Upper lobe of left lung (tissue), 6 donors: ENCODE data around the gene HOXA5. TPM values are rescaled to one million over a fixed set of nuclear protein-coding genes. Genes with fewer than 3 reads are reported as not detected.

Experiments used
- ATAC-seq, 2 donors: fragments of 200-7000 bp; cut with Tn5 transposase; one replicate each; pipeline ENCODE4 v1.9.1; 2022; ENCODE audit warnings: mild to moderate bottlenecking in 2 of 2, moderate library complexity in 2 of 2; ENCODE audit not compliant: low FRiP score in 2 of 2
- DNase-seq, 2 donors: peaks; one replicate each; pipeline ENCODE4 v3.0.0-alpha.2; 2019 to 2020
- H3K27ac ChIP-seq, 4 donors: fragments of 200-600 bp; sonication (generic); one replicate each; pipeline ENCODE4 v1.5.1; 2016 to 2019
- H3K27me3 ChIP-seq, 4 donors: fragments of 200-600 bp; sonication (generic); one replicate each; pipeline ENCODE4 v1.5.1; 2017 to 2019
- H3K36me3 ChIP-seq, 4 donors: fragments of 200-600 bp; sonication (generic); one replicate each; pipeline ENCODE4 v1.5.1; 2016 to 2019
- H3K4me1 ChIP-seq, 4 donors: fragments of 200-600 bp; sonication (generic); one replicate each; pipeline ENCODE4 v1.5.1; 2018 to 2019
- H3K4me3 ChIP-seq, 4 donors: fragments of 200-600 bp; sonication (generic); one replicate each; pipeline ENCODE4 v1.5.1; 2017 to 2019; ENCODE audit warnings: mild to moderate bottlenecking in 2 of 4, moderate library complexity in 1 of 4
- H3K9me3 ChIP-seq, 4 donors: fragments of 200-600 bp; sonication (generic); one replicate each; pipeline ENCODE4 v1.5.1; 2018 to 2019
- CTCF ChIP-seq, 6 experiments: fragments of 450-650 bp in 4 of 6; fragments of 200-600 bp in 2 of 6; sonication (generic) in 2 of 6; IDR thresholded peaks; one replicate each; pipeline ENCODE4 v1.5.1; 2016 to 2019; ENCODE audit warnings: antibody characterized with exemption in 6 of 6
- EP300 ChIP-seq, 4 donors: sonication (generic); formaldehyde crosslinking; IDR thresholded peaks; one replicate each; pipeline ENCODE4 v1.5.1; 2017; ENCODE audit warnings: antibody characterized with exemption in 4 of 4, control low read depth in 2 of 4
- POLR2A ChIP-seq, 4 donors: fragments of 450-650 bp; IDR thresholded peaks; one replicate each; pipeline ENCODE4 v1.5.1; 2016 to 2017; ENCODE audit warnings: antibody characterized with exemption in 4 of 4, mild to moderate bottlenecking in 2 of 4
- POLR2AphosphoS5 ChIP-seq, 2 donors: sonication (generic); formaldehyde crosslinking; IDR thresholded peaks; one replicate each; pipeline ENCODE4 v1.5.1; 2017; ENCODE audit warnings: antibody characterized with exemption in 2 of 2
- WGBS, 2 donors: methylation state at CpG; one replicate each; pipeline ENCODE4 v1.1.5; 2017 to 2018; 5-methylcytosine and 5-hydroxymethylcytosine counted together
- total RNA-seq, 6 donors: library from RNA; depleted of rRNA in 4 of 6; stranded (reverse); fragments of >200 nt in 4 of 6; gene quantifications; one replicate each; pipeline versions ENCODE4 v1.1.0 to v1.2.1, GENCODE V29; 2016 to 2021
- donor health status: DM: no; HTN: no; CAD: no; lungs with moderate emphysema.
- donor health status: DM: no; HTN: yes; CAD: no; lungs with severe emphysema.

Gene HOXA5
- total RNA-seq, 6 donors from 2014 or later: 7.8 to 79.9 (median 16.9) TPM

- TF ChIP-seq POLR2AphosphoS5 (IDR thresholded peaks at IDR 0.05) (no peak), EP300 (IDR thresholded peaks at IDR 0.05) (no peak), CTCF (IDR thresholded peaks at IDR 0.05) (no peak), POLR2A (IDR thresholded peaks at IDR 0.05) (no peak)
- ATAC-seq: no peak
- no peak overlapping the region for H3K27ac ChIP-seq
- peaks cover 3 to 96% (median 66%) of the 10 kb centered on the region in 4 donors for H3K27me3 ChIP-seq
- H3K4me1 ChIP-seq: peaks cover 39 to 44% (median 42%) of the 10 kb centered on the region in 4 donors
- no peaks in the 10 kb centered on the region for H3K36me3 ChIP-seq
- WGBS, 2 donors: 39 to 51% methylated on average over 7 of the region's 7 CpGs
- H3K4me3 ChIP-seq: no peak overlapping the region
- DNase-seq: no peak
- H3K9me3 ChIP-seq: no peaks in the 10 kb centered on the region
Observed at GRCh38 chr7:27189997-27190748, 46.7 kb upstream of the HOXA5 start.

- 18 to 27% methylated on average over 13 to 15 of the region's 22 CpGs for WGBS, 2 donors
- peaks cover 3 to 95% (median 69%) of the 10 kb centered on the region in 4 donors for H3K27me3 ChIP-seq
- TF ChIP-seq EP300 (IDR thresholded peaks at IDR 0.05): no peak
- no peak for TF ChIP-seq CTCF (IDR thresholded peaks at IDR 0.05)
- no peak for TF ChIP-seq POLR2A (IDR thresholded peaks at IDR 0.05)
- TF ChIP-seq POLR2AphosphoS5 (IDR thresholded peaks at IDR 0.05): no peak
- ATAC-seq (no peak), DNase-seq (peak in 1 of 2 donors; percentile 74)
- H3K36me3 ChIP-seq: no peaks in the 10 kb centered on the region
- peaks cover 47 to 50% (median 48%) of the 10 kb centered on the region in 4 donors for H3K4me1 ChIP-seq
- H3K27ac ChIP-seq: no peak overlapping the region
- no peaks in the 10 kb centered on the region for H3K9me3 ChIP-seq
- peak overlapping the region in 2 of 4 donors; percentile 21 to 31 for H3K4me3 ChIP-seq
Observed at GRCh38 chr7:27189295-27189996, 46.0 kb upstream of the HOXA5 start.

GRCh38 chr7:27188386-27189294, 45.2 kb upstream of the HOXA5 start:
- ATAC-seq: peak in 1 of 2 donors; percentile 18
- Histone ChIP-seq H3K27me3 (peaks cover 3 to 96% (median 71%) of the 10 kb centered on the region in 4 donors), H3K4me1 (peaks cover 55 to 58% (median 56%) of the 10 kb centered on the region in 4 donors), H3K27ac (no peak overlapping the region), H3K36me3 (no peaks in the 10 kb centered on the region), H3K4me3 (peak overlapping the region in 3 of 4 donors; percentile 4 to 31 (median 21)), H3K9me3 (no peaks in the 10 kb centered on the region)
- TF ChIP-seq CTCF (IDR thresholded peaks at IDR 0.05) (no peak), POLR2AphosphoS5 (IDR thresholded peaks at IDR 0.05) (no peak), EP300 (IDR thresholded peaks at IDR 0.05) (no peak), POLR2A (IDR thresholded peaks at IDR 0.05) (no peak)
- DNase-seq: peak in 1 of 2 donors; percentile 78
- 5 to 6% methylated on average over 34 to 49 of the region's 49 CpGs for WGBS, 2 donors

- no peaks in the 10 kb centered on the region for H3K9me3 ChIP-seq
- H3K4me3 ChIP-seq: peak overlapping the region in 1 of 4 donors; percentile 21
- ATAC-seq (no peak), DNase-seq (peak in 1 of 2 donors; percentile 58)
- H3K36me3 ChIP-seq: no peaks in the 10 kb centered on the region
- H3K27me3 ChIP-seq: peaks cover 3 to 96% (median 70%) of the 10 kb centered on the region in 4 donors
- peaks cover 48 to 60% (median 51%) of the 10 kb centered on the region in 4 donors for H3K4me1 ChIP-seq
- TF ChIP-seq EP300 (IDR thresholded peaks at IDR 0.05): no peak
- no peak for TF ChIP-seq POLR2AphosphoS5 (IDR thresholded peaks at IDR 0.05)
- no peak for TF ChIP-seq CTCF (IDR thresholded peaks at IDR 0.05)
- no peak for TF ChIP-seq POLR2A (IDR thresholded peaks at IDR 0.05)
- no peak overlapping the region for H3K27ac ChIP-seq
- 8% methylated on average over 39 to 46 of the region's 46 CpGs for WGBS, 2 donors
Observed at GRCh38 chr7:27187475-27188385, 44.2 kb upstream of the HOXA5 start.
